ENCODE measurements around the gene ACOT11.

GRCh38 chr1:54559771-54560231 is 11.8 kb downstream of the ACOT11 start:
- TF ChIP-seq CTCF (IDR thresholded peaks at IDR 0.05) (no peak), POLR2AphosphoS5 (IDR thresholded peaks at IDR 0.05) (peak in 1 of 2 donors; percentile 8), EP300 (IDR thresholded peaks at IDR 0.05) (no peak), POLR2A (IDR thresholded peaks at IDR 0.05; ENCODE audit: low read depth) (no peak)
